GM19025 (cell line): Measurements from ENCODE around the gene CSRP1.
"Not testable (repeated sequence)": the region's sequence is repeated elsewhere in the genome, so short reads cannot be mapped to it uniquely, and the experiment has no call there.

Source experiments
- ATAC-seq: cut with Tn5 transposase; IDR thresholded peaks from one replicate; pipeline ENCODE4 v1.9.1; 2021; ENCODE audit warnings: mild to moderate bottlenecking, low read depth, moderate library complexity; ENCODE audit not compliant: unreplicated experiment

CSRP1 gene

GRCh38 chr1:201538612-201539551 lies 32.0 kb upstream of the CSRP1 start, which contains the start of gene NAV1:
Gene NAV1, plus strand, starts transcription at chr1:201539127. Its CDS starts 83,758 bp downstream, at chr1:201622885.
- no peak for ATAC-seq

DNA sequence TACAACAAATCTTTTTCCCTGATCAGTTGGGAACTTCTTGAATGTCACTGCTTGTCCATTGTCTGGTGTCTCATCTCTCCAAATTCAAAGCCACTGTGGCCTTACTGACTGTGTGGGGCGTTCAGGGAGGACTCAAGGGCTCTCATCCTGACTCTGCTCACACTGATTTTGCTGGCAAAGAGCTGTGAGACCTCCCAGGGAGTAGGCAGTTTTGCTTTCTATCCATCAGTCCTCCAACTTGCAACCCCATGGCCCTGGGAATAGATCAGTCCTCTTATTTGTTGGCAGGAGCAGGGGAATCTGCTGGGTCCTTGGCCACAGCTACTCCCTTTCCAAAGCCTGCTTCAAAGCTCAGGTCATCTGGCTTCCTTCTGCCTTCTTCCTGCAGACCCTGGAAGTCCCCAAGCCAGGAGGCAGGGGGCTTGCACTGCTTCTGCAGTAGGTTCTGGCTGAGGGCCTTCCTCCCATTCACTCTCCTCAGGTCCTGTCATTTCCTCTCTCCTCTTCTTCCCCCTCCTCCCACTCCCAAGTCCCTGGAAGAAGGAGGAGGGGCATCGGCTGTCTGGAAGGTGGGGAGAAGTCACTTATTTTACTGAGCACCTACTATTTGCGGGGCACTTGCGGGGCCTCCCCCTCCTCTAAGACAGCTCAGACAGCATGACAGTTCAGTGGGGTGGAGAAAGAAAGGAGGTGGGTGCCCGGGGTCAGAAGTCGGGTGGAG lies 31.1 kb upstream of the CSRP1 start:
- ATAC-seq: no peak

DNA sequence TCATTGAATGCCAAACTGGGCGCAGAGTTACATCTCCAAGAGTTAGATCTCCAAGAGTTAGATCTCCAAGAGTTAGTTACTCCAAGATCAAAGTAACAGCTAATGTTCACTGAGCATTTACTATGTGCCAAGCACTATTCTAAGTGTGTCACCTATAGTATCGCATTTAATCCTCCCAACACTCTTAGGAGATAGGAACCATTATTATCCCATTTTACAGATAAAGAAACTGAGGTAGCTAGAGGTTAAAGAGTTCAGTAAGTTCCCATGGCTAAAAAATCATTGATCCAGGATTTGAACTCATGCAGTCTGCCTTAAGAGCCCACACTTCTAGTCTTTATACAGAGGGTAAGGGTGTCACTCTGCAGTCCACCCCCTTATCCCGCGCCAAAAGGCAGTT lies 30.5 kb upstream of the CSRP1 start:
- no peak for ATAC-seq

DNA sequence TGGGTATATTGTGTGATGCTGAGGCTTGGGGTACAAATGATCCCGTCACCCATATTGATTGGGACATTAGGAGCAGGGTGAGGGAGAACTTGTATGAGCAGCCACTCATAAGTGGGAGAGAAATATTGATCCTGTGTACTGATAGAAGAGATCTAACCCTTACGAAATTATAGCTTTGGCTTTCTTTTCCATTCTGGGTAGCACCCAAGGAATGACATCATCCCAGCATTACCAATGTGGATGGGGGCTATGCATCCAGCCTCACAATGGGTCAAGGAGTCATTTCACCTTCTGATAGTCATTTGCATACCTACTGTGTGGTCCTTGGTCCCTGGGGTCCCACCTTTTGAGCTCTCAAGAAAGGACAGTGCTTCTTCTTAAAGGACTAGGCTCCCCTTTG lies 30.1 kb upstream of the CSRP1 start:
- ATAC-seq: no peak

DNA sequence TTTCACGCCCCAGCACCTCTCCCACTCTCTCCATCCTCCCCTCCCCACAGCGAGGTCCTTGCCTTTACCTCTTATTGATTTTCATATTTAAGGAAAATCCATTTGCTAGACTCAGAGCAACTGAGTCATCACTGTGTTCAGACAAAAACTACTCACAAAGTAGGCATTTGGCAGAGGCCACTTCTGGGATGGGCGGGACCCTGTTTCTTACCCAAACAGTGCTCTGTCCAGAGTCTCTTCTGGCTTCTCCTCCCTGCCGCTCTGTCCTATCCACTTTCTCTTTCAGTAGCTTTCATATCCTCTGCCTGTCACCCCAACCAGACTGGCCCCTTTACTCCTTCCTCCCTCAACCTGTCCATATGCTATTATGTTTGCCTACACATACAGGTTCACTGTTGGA lies 29.6 kb upstream of the CSRP1 start:
- no peak for ATAC-seq

DNA sequence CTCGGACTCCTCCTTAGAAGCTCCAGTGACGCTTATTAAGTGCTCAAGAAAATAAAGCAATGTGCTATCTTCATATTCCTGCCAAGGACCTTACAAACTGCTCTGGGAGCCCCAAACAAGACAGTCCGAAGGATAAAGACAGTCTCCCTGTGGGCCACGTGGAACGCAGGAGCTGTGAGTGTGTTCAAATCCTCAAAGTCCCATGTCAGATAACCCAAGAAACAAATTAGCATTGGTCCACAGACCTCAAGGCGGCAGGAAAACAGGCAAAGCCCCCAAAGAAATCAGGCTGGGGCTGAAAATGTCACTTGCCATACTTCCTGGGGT lies 29.0 kb upstream of the CSRP1 start:
- no peak for ATAC-seq

DNA sequence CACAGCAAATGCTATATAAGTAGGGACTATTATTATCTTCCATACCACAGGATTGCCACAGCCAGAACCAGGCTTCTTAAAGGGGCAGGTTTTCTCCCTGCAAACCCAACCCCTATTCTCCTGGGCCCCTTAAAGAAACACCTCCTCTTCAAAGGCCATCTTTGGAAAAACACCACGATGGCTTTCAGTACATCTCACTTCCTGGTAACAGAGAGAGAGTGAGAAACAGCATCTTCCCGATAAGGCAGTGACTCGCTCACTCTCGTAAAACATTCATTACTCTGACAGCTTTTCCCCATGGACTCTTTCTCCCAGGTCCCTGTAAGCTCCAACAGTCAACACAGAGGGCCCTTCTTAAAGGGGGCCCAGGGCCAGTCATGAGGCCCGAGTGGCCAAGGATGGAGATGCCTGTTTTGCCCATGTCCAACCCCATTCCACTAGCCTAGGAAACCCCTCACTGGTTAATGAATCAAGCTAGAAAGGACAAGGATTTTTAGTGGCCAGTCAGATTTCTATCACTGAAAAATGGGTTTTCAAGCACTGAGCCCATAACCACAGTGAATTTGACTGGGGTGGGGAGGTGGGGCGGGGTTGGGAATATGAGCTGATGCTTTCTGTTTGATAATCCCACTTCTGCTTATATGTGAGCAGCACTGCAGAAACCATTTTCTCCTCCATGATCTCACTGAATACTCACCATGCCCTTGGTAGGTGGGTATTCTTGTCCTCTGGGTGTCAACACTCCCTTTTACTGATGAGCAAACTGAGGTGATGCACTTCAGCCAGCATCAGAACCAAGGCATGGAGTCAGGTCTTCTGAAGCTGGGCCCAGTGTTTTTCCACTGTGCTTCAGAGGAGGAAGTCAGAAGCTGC lies 28.4 kb upstream of the CSRP1 start:
- no peak for ATAC-seq

DNA sequence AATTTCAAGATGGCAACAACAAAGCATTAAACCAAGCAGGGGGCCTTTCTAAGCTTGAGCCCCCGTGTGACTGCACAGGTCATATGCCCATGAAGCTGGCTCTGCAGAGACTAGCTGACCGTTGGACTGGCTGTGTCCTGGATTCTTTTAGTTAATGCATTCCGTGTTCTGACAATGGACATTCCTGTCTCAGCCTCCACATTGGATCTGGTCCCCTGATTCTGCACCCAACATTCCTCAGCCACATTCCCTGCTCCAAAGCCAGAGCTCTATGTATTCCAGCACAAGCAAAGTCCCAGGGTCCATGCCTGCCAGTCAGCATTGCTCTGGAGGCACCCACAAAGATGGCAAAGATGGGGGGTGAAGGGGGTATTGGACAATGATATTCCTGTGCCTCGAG lies 26.9 kb upstream of the CSRP1 start:
- no peak for ATAC-seq

DNA sequence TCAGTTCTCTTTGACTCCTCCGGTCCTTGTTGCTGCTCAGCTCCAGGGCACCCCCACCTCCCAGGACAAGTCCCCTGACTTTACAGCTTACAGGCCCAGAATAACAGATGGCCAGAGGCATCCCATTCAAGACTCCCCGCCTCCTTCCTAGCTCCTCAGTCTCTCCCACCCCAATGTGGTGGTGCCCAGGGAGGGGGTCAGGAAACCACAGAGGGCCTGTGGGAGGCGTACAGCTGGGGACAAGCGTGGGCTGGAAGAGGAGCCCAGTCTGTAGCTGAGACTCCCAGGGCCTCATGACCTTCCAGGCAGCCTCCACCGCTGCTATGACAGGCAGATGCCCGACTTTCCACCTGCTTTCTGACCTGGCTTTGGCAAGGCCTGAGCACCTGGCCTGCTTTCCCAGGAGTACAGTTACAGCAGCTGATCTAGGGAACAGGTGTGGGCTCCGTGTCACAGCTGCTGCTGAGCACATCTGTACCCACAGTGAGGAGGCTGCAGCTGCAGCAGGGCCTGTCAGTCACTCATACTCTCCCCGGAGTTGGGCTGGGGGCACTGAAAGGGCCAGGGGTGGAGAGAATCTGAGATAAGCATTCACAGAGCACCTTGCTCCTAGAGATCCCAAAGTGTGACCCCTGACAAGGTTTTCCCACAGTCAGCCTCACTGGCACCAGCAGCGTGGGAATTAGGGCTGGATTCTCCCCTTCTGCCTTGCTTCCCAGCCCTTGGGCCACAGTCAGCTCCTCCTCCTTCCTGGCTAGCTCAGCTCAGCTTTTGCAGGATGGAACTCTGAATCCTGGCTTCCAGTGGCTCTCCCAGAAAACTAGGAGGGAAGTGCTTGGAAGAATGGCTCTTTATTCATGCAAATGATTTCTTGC lies 24.9 kb upstream of the CSRP1 start:
- no peak for ATAC-seq

DNA sequence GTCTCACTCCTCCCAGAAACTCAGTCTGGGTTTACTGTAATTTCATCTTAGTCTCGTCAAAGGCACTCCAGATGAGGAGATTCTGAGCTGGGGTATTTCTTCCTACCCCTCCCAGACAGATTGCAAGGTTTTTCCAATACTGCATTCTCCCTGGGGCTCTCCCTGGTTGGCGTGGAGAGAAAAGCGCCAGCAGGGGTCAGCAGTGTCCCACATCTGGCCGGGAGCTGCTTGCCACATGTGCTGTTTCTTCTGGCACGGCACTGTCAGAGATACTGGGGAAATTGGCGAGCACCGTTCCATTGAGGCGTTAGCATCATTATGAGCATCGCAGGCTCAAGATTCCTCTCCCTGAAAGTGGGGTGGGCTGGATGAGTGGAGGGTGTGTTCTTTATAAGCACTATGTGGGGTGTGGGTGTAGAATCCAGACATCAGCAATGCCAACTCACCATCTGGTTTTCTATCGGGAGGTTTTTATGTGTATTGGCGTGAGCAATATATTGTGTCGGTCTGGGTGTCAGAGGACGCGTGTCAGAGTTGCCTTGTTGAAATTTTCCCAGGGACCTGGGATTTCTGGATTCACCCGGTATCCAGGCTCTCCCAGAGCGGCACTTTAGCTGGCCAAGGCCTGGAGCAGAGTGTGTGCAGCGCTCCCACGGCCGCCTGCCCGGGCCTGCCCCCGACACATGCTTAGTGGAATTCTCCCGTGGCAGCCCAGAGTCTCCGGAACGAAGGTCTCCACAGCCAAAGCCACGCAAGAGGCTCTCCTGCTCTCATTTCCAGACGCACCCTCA lies 24.0 kb upstream of the CSRP1 start:
- ATAC-seq: no peak

GRCh38 chr1:201528631-201529252 lies 21.8 kb upstream of the CSRP1 start:
- no peak for ATAC-seq

- no peak for ATAC-seq
Observed at GRCh38 chr1:201527879-201528278, 21.0 kb upstream of the CSRP1 start.

- no peak for ATAC-seq
Observed at GRCh38 chr1:201525193-201525778, 18.4 kb upstream of the CSRP1 start.

DNA sequence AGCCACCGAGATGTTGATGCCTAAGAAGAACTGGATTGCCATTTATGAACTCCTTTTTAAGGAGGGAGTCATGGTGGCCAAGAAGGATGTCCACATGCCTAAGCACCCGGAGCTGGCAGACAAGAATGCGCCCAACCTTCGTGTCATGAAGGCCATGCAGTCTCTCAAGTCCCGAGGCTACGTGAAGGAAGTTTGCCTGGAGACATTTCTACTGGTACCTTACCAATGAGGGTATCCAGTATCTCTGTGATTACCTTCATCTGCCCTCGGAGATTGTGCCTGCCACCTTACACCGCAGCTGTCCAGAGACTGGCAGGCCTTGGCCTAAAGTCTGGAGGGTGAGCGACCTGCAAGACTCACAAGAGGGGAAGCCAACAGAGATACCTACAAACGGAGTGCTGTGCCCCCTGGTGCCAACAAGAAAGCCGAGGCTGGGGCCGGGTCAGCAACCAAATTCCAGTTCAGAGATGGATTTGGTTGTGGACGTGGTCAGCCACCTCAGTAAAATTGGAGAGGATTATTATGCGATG lies 13.2 kb upstream of the CSRP1 start:
- not testable (repeated sequence) for ATAC-seq

GRCh38 chr1:201518071-201518470 lies 11.1 kb upstream of the CSRP1 start:
- no peak for ATAC-seq

DNA sequence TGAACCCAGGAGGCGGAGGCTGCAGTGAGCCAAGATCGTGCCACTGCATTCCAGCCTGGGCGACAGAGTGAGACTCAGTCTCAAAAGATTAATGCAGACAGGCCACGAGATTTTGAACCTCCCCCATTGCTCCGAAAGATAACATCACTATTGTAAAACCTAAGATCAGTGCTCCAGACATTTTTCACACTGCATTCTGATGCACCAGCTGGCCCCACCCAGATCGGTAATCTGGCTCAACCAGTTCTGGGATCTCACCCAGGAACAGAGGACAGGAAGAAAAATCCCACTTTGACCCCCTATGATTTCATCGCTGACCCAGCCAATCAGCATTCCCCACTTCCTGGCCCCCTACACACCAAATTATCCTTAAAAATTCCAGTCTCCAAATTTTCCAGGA lies 10.7 kb upstream of the CSRP1 start:
- ATAC-seq: no peak

GRCh38 chr1:201516511-201517127 lies 9.7 kb upstream of the CSRP1 start:
- no peak for ATAC-seq

DNA sequence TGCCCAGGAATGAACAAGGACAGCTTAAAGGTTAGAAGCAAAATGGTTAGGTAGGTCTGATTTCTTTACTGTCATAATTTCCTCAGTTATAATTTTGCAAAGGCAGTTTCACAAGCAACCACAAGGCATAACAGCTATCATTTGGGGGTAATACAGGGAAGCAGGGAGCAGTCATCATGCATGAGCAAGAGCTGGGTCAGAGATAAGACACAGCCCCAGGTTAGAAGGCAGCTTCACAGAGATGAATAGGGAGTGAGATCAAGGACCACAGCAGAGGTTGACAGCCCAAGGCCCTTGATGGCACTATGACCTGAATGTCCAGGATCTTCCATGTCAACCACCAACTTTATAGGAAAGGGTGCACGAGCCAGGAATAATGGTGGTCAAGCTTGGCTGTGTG lies 9.0 kb upstream of the CSRP1 start:
- ATAC-seq: no peak
